Endodermal cell (in vitro differentiated cells): ENCODE measurements around the gene AOPEP. TPM values are rescaled to one million over a fixed set of nuclear protein-coding genes. Genes with fewer than 3 reads are reported as not detected.
A peak's percentile ranks its signal among the peaks of the same experiment; 100 is the strongest.

Experiments
- DNase-seq: peaks from one replicate; pipeline ENCODE4 v3.0.0-alpha.2; 2017
- H3K27ac ChIP-seq: 2 replicates; pipeline ENCODE4 v1.5.1; 2013; ENCODE audit warnings: mild to moderate bottlenecking, low read depth, low read length, moderate library complexity
- H3K27me3 ChIP-seq: 2 replicates; pipeline ENCODE4 v1.6.1; 2013; ENCODE audit warnings: mild to moderate bottlenecking, low read length, moderate library complexity; ENCODE audit not compliant: insufficient read depth, control insufficient read depth, poor library complexity, severe bottlenecking
- H3K36me3 ChIP-seq: 2 replicates; pipeline ENCODE4 v1.7.0; 2013; ENCODE audit warnings: mild to moderate bottlenecking, low read length, moderate library complexity; ENCODE audit not compliant: control insufficient read depth, insufficient read depth
- H3K4me1 ChIP-seq: one replicate; pipeline ENCODE4 v1.7.0; 2013; ENCODE audit warnings: low read length; ENCODE audit not compliant: control insufficient read depth, insufficient read depth
- H3K4me3 ChIP-seq: 2 replicates; pipeline ENCODE4 v1.5.1; 2013; ENCODE audit warnings: mild to moderate bottlenecking, low read length, moderate library complexity
- H3K9ac ChIP-seq: 2 replicates; pipeline ENCODE4 v1.6.1; 2013; ENCODE audit warnings: mild to moderate bottlenecking, low read length, moderate library complexity; ENCODE audit not compliant: poor library complexity, severe bottlenecking; ENCODE audit errors: extremely low read depth
- H3K9me3 ChIP-seq: 2 replicates; pipeline ENCODE4 v1.6.1; 2013; ENCODE audit warnings: mild to moderate bottlenecking, low read length, moderate library complexity; ENCODE audit not compliant: control insufficient read depth
- H3K27ac Mint-ChIP-seq: 2 replicates; pipeline ENCODE4 v1.8.0; 2020; ENCODE audit warnings: mixed read lengths
- H3K27me3 Mint-ChIP-seq: 2 replicates; pipeline ENCODE4 v1.8.0; 2021; ENCODE audit warnings: mild to moderate bottlenecking, mixed read lengths; ENCODE audit not compliant: insufficient read depth
- H3K36me3 Mint-ChIP-seq: 2 replicates; pipeline ENCODE4 v1.8.0; 2020; ENCODE audit warnings: low read depth, mixed read lengths
- H3K4me1 Mint-ChIP-seq: 2 replicates; pipeline ENCODE4 v1.8.0; 2020; ENCODE audit warnings: mixed read lengths
- H3K4me3 Mint-ChIP-seq: 2 replicates; pipeline ENCODE4 v1.8.0; 2020; ENCODE audit warnings: mild to moderate bottlenecking, moderate library complexity, mixed read lengths
- H3K9me3 Mint-ChIP-seq: 2 replicates; pipeline ENCODE4 v1.8.0; 2020; ENCODE audit warnings: mild to moderate bottlenecking, mixed read lengths
- CTCF ChIP-seq: fragments of 200-600 bp; sonication (generic); conservative IDR thresholded peaks from 2 replicates; pipeline ENCODE4 v1.5.0; 2021; ENCODE audit warnings: antibody characterized with exemption, mild to moderate bottlenecking
- WGBS, 2 experiments: methylation state at CpG; one replicate each; pipeline versions ENCODE4 v1.1.5 to v1.1.7; 2013; ENCODE audit warnings: missing lambda C conversion rate in 2 of 2, mixed read lengths in 1 of 2; ENCODE audit not compliant: insufficient coverage in 1 of 2, insufficient read length in 1 of 2; 5-methylcytosine and 5-hydroxymethylcytosine counted together
- total RNA-seq, 2 donors: library from RNA; stranded (reverse); fragmentation: NEBNext Ultra II Directional in 1 of 2; extraction: Animal tissue kit (Norgen Biotek cat#: 25700) in 1 of 2; gene quantifications; 2 replicates in 1 of 2; 3 replicates in 1 of 2; pipeline ENCODE4 v1.2.1, GENCODE V29; 2021

AOPEP gene
- total RNA-seq, 2 donors from 2014 or later = 23.4 to 33.7 TPM

DNA sequence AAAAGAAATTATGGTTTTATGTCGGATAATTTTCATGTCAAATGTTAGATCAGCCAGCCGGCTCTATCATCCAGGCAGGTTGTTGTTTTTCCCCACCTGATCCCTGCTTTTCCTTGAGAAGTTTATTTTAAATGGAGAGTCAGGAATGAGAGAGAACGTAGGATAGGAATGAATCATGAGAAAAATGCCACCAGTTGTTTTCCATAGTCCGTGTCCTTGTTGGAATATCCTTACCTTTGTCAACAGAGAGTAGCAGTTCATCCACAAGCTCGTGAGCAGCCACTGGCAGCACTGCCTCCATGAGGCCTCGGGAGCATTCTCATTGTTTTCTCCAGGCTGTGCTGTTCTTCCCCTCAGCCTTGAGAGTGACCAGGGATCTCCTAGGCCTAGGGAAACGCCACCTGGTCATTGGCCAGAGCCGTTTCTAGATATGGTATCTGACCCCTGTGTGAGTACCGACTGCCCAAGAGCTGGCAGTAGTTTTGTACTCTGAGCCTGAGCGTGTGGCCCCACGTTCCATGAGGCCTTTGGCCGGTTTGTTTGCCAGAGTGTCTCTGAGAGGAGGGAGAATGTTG is 297.7 kb downstream of the AOPEP start:
- H3K9ac ChIP-seq = no peak overlapping the region
- Mint-ChIP-seq H3K27ac (no peak overlapping the region), H3K9me3 (no peaks in the 10 kb centered on the region), H3K27me3 (peaks cover under 1% of the 10 kb centered on the region), H3K4me3 (no peak overlapping the region), H3K36me3 (peaks cover 9% of the 10 kb centered on the region), H3K4me1 (peaks cover 2% of the 10 kb centered on the region)
- H3K9me3 ChIP-seq = no peaks in the 10 kb centered on the region
- H3K36me3 ChIP-seq = no peaks in the 10 kb centered on the region
- H3K4me3 ChIP-seq = no peak overlapping the region
- H3K27ac ChIP-seq = no peak overlapping the region
- DNase-seq = peak; percentile 66
- H3K4me1 ChIP-seq = peaks cover 2% of the 10 kb centered on the region
- TF ChIP-seq CTCF = peak; percentile 39
- H3K27me3 ChIP-seq = peaks cover 11% of the 10 kb centered on the region
- WGBS, 2 experiments = 82 to 90% methylated on average over 12 of the region's 12 CpGs

DNA sequence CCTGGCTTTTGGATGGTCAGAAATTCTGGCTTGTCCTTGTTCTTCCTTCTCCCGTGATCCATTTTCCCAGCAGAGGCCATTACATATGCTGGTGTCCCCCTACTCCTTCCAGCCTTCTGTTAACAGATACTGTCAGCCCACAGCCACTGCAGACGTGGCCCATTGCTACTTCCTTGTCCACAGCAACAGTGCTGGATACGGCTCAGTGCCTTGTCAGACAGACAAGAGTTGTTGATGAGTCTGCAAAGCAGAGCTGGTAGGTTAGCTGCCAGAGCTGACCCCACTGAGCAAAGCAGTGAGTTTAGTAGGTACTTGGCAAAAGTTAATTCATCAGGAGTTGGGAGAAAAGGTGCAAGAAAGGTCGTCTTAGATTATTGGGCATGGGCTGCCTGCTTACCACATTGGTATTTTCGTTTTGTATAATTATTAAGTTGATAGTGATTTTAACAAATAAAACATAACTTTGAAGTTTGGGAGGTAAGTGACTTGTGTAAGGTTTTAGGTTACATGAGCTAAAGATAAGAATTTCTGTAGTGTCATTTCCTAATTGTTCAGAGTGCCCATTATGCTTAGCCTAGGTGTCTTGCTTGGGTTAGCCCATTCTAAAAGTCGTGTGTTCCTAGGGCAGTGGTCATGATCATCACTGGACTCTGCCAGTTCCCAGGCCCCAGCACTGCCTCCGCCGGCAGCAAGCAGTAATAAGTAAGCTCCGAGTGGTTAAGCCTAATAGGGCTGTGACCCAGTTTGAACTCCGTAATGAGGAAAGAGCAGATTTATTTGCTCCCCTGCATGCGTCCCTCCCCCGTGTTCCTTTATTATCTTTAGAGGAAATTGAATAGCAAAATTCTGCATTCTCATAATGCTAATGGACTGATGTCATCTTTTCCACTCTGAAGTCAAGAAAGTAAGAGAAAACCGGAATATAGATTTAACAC is 299.0 kb downstream of the AOPEP start:
- Histone ChIP-seq H3K36me3 (no peaks in the 10 kb centered on the region), H3K27ac (peak overlapping the region; percentile 8), H3K9me3 (no peaks in the 10 kb centered on the region), H3K4me1 (peaks cover 2% of the 10 kb centered on the region), H3K9ac (no peak overlapping the region), H3K27me3 (peaks cover 24% of the 10 kb centered on the region), H3K4me3 (no peak overlapping the region)
- Mint-ChIP-seq H3K9me3 (no peaks in the 10 kb centered on the region), H3K4me1 (peaks cover 2% of the 10 kb centered on the region), H3K36me3 (peaks cover 4% of the 10 kb centered on the region), H3K4me3 (no peak overlapping the region), H3K27ac (no peak overlapping the region), H3K27me3 (peaks cover 10% of the 10 kb centered on the region)
- peak; percentile 38 for TF ChIP-seq CTCF
- 84 to 90% methylated on average over 6 to 13 of the region's 13 CpGs for WGBS, 2 experiments
- DNase-seq = no peak

DNA sequence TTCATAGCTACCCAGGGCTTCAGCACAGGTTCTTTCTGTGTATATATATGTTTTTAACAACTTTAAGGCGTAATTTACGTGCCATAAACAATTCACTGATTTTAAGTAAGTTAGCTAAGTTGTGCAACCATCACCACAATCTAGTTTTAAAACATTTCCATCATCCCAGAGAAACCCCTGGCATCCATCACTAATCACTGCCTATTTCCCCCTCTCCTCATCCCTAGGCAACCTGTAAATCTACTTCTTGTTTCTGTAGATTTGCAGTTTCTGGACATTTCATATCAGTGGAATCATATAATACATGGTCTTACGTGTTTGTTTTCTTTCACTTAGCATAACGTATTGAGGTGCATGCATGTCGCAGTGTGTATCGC is 299.6 kb downstream of the AOPEP start:
- Mint-ChIP-seq H3K4me1 (peaks cover 5% of the 10 kb centered on the region), H3K9me3 (no peaks in the 10 kb centered on the region)

More for the DNA sequence above, 299.6 kb downstream of the AOPEP start:
- no peak for DNase-seq
- Mint-ChIP-seq H3K36me3 (peaks cover 2% of the 10 kb centered on the region), H3K4me3 (no peak overlapping the region), H3K27me3 (peaks cover 16% of the 10 kb centered on the region), H3K27ac (no peak overlapping the region)
- Histone ChIP-seq H3K4me1 (peaks cover 3% of the 10 kb centered on the region), H3K27ac (no peak overlapping the region), H3K27me3 (peaks cover 31% of the 10 kb centered on the region), H3K9me3 (no peaks in the 10 kb centered on the region), H3K4me3 (no peak overlapping the region), H3K9ac (no peak overlapping the region), H3K36me3 (no peaks in the 10 kb centered on the region)
- no peak for TF ChIP-seq CTCF
- WGBS, 2 experiments = 94 to 95% methylated on average over 6 of the region's 6 CpGs
